ENCODE measurements around the gene PSMB4. TPM values are rescaled to one million over a fixed set of nuclear protein-coding genes. Genes with fewer than 3 reads are reported as not detected.

PSMB4 gene
- polyA plus RNA-seq, 1 experiment: 483 TPM

DNA sequence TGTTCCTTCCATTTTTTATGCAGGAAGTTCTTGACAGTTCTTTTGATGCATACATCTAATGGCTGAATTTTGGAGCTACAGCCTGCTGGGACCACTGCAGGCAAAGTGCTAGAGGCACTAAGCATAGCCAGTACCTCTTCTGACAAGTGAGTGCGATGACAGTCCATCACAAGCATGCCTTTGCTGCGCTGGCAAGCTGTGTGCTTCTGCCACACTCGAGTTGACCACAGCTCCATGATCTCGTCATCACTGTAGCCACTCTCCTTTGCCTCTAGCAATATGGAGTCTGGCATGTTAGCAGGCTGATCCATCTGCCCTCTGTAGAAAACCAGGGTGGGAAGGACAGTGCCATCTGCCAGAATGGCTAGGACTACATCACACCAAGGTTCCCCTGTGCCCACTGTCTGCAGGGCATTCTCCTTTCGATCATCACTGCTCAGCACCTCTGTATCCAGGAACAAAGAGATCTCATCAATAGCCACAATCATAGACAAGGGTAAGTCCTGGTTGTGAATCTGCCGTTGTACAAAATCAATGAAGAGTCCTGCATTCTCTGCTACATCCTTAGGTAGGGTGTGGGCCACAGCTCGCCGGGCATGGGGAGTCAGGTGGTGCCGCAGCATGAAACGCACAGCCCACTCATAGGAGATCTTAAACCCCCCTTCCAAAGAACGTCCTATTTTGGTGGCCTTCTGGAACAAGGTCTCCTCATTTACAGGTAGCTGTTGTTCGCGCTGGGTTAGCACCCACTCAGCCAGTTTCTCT, 6.0 kb downstream of the PSMB4 start:
- TF ChIP-seq, protein P1, sequence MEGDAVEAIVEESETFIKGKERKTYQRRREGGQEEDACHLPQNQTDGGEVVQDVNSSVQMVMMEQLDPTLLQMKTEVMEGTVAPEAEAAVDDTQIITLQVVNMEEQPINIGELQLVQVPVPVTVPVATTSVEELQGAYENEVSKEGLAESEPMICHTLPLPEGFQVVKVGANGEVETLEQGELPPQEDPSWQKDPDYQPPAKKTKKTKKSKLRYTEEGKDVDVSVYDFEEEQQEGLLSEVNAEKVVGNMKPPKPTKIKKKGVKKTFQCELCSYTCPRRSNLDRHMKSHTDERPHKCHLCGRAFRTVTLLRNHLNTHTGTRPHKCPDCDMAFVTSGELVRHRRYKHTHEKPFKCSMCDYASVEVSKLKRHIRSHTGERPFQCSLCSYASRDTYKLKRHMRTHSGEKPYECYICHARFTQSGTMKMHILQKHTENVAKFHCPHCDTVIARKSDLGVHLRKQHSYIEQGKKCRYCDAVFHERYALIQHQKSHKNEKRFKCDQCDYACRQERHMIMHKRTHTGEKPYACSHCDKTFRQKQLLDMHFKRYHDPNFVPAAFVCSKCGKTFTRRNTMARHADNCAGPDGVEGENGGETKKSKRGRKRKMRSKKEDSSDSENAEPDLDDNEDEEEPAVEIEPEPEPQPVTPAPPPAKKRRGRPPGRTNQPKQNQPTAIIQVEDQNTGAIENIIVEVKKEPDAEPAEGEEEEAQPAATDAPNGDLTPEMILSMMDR (IDR thresholded peaks at IDR 0.05; ENCODE audit: low read depth, low read length): no peak
- CTCF ChIA-PET: interaction anchor here (1.7 kb wide), 1 partner anchor 65 kb away, joined by 6 read pairs; no protein-coding TSS in a partner anchor
- Histone ChIP-seq H3K9me3 (ENCODE audit: control insufficient read depth, insufficient read depth, low read length) (no peaks in the 10 kb centered on the region), H3K27ac (ENCODE audit: low read depth, low read length) (no peak overlapping the region), H3K4me3 (ENCODE audit: low read depth, low read length) (no peak overlapping the region), H3K27me3 (ENCODE audit: control insufficient read depth, insufficient read depth, low read length) (no peaks in the 10 kb centered on the region)
- POLR2A ChIA-PET: interaction anchor here (0.6 kb wide), 1 partner anchor 108 kb away, joined by 3 read pairs; no protein-coding TSS in a partner anchor
- no peak for DNase-seq (ENCODE audit: low read depth, low spot score)

DNA sequence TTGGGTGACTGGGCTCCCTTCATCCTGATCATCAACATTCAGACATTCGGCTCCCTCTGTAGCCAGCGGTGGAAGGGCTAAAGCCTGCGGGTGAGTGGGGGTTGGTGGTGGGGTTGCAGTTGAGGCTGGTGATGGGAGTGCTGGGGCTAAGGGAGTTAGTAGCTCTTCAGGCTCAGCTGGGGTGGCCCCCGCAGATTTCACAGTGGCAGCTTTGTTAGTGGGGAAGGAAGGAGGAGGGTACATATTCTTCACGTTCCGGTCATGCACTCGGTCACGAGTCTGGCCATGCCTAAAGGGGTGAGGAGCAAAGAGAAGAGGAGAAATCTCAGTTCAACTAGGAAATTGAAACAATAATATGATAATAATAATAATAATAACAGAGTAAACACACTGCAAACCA, 6.8 kb downstream of the PSMB4 start:
- Histone ChIP-seq H3K9me3 (ENCODE audit: control insufficient read depth, insufficient read depth, low read length) (no peaks in the 10 kb centered on the region), H3K4me3 (ENCODE audit: low read depth, low read length) (no peak overlapping the region), H3K27ac (ENCODE audit: low read depth, low read length) (no peak overlapping the region), H3K27me3 (ENCODE audit: control insufficient read depth, insufficient read depth, low read length) (no peaks in the 10 kb centered on the region)
- no peak for DNase-seq (ENCODE audit: low read depth, low spot score)
- ChIA-PET POLR2A (no interaction called here), CTCF (interaction anchor here (1.7 kb wide), 1 partner anchor 65 kb away, joined by 6 read pairs; no protein-coding TSS in a partner anchor)
- TF ChIP-seq, protein P1 (IDR thresholded peaks at IDR 0.05; ENCODE audit: low read depth, low read length): no peak

DNA sequence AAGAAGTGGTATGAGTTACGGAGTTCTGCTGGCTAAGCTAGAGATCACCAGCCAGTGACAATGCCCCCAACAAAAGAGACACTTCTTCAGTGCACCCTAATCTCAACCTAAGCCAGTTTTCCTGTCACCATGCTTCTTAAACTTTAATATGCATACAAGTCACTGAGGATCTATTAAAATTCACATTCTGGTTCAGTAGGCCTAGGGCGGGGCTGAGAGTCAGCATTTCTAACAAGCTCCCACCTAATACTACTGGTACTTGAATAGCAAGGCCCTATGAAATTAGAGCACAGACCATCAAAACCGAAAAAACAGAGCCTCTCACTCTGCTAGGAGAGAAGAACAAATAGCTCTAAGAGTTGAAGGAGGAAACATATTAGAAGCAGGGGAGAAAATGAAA, 7.9 kb downstream of the PSMB4 start:
- DNase-seq (ENCODE audit: low read depth, low spot score): no peak
- H3K27ac ChIP-seq (ENCODE audit: low read depth, low read length): no peak overlapping the region
- POLR2A ChIA-PET: no interaction called here
- H3K4me3 ChIP-seq (ENCODE audit: low read depth, low read length): no peak overlapping the region
- H3K27me3 ChIP-seq (ENCODE audit: control insufficient read depth, insufficient read depth, low read length): no peaks in the 10 kb centered on the region
- TF ChIP-seq, protein P1 (IDR thresholded peaks at IDR 0.05; ENCODE audit: low read depth, low read length): no peak
- no peaks in the 10 kb centered on the region for H3K9me3 ChIP-seq (ENCODE audit: control insufficient read depth, insufficient read depth, low read length)
- CTCF ChIA-PET: interaction anchor here (1.0 to 1.5 kb wide), 2 partner anchors 66 to 187 kb away, joined by 4 to 6 read pairs; no protein-coding TSS in a partner anchor

DNA sequence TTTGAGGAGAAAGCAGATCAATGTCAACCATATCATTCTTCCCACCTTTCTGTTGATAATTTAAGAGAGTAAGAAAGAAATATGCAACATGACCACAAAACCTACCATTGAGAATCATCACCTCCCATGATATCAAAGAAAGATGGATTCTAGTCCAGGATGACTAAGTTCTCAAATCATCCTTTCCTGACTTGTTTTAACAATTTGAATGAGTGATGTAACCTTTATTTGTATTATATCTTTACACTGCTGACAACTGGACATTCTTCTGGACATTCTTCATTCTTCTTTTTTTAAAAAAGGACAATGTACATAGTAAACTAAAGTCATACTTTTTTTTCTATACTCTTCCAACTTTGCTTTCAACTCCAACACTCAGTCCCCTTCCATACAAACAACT, 9.5 kb downstream of the PSMB4 start:
- ChIA-PET CTCF (no interaction called here), POLR2A (no interaction called here)
- no peak overlapping the region for H3K27ac ChIP-seq (ENCODE audit: low read depth, low read length)
- H3K27me3 ChIP-seq (ENCODE audit: control insufficient read depth, insufficient read depth, low read length): no peaks in the 10 kb centered on the region
- H3K9me3 ChIP-seq (ENCODE audit: control insufficient read depth, insufficient read depth, low read length): no peaks in the 10 kb centered on the region
- no peak for DNase-seq (ENCODE audit: low read depth, low spot score)
- TF ChIP-seq, protein P1 (IDR thresholded peaks at IDR 0.05; ENCODE audit: low read depth, low read length): no peak
- no peak overlapping the region for H3K4me3 ChIP-seq (ENCODE audit: low read depth, low read length)

DNA sequence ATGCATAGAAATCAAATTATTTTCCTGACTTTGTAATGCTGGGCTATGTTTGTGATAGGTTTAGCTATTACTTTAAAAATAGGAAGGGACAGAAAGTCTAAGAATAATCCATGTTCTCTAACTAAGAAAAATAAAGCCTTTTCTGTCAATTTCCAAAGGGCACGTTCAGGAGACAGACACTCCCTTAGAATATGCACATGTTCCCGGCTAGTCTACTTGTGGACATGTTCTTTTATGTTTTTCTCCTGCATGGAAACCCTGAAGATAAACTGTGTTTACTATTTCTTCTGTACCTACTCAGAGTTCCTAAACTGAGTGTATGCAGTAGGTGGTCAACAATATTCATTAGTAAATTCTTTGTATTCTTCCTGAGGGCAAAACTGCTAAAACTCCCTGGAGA, 12.5 kb downstream of the PSMB4 start:
- CTCF ChIA-PET: interaction anchor here (0.6 to 1.4 kb wide), 2 partner anchors 13 to 71 kb away, joined by 3 read pairs; partner anchors contain the start of gene PSMB4
- no peaks in the 10 kb centered on the region for H3K9me3 ChIP-seq (ENCODE audit: control insufficient read depth, insufficient read depth, low read length)
- H3K27ac ChIP-seq (ENCODE audit: low read depth, low read length): no peak overlapping the region
- TF ChIP-seq, protein P1 (IDR thresholded peaks at IDR 0.05; ENCODE audit: low read depth, low read length): no peak
- no peak overlapping the region for H3K4me3 ChIP-seq (ENCODE audit: low read depth, low read length)
- DNase-seq (ENCODE audit: low read depth, low spot score): no peak
- H3K27me3 ChIP-seq (ENCODE audit: control insufficient read depth, insufficient read depth, low read length): no peaks in the 10 kb centered on the region
- POLR2A ChIA-PET: no interaction called here
